Measurements from ENCODE around the gene UBR2. TPM values are rescaled to one million over a fixed set of nuclear protein-coding genes. Genes with fewer than 3 reads are reported as not detected.
"Not testable (repeated sequence)": the region's sequence is repeated elsewhere in the genome, so short reads cannot be mapped to it uniquely, and the experiment has no call there.

The UBR2 gene
- total and polyA plus RNA-seq, 7 donors: 9.4 to 40.2 (median 33.6) TPM

- peaks cover 42% of the 10 kb centered on the region for H3K4me1 ChIP-seq
- DNase-seq (no peak), ATAC-seq (no peak)
- WGBS, 3 donors: 57 to 71% (median 58%) methylated on average over 7 of the region's 7 CpGs
- intact Hi-C loops (cut with DNase I): no loop called here
- no peak overlapping the region for H3K4me3 ChIP-seq
- TF ChIP-seq, protein P1, sequence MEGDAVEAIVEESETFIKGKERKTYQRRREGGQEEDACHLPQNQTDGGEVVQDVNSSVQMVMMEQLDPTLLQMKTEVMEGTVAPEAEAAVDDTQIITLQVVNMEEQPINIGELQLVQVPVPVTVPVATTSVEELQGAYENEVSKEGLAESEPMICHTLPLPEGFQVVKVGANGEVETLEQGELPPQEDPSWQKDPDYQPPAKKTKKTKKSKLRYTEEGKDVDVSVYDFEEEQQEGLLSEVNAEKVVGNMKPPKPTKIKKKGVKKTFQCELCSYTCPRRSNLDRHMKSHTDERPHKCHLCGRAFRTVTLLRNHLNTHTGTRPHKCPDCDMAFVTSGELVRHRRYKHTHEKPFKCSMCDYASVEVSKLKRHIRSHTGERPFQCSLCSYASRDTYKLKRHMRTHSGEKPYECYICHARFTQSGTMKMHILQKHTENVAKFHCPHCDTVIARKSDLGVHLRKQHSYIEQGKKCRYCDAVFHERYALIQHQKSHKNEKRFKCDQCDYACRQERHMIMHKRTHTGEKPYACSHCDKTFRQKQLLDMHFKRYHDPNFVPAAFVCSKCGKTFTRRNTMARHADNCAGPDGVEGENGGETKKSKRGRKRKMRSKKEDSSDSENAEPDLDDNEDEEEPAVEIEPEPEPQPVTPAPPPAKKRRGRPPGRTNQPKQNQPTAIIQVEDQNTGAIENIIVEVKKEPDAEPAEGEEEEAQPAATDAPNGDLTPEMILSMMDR (IDR thresholded peaks at IDR 0.05): no peak
- H3K27me3 ChIP-seq (ENCODE audit: insufficient read depth in 3 of 3, low read length in 2 of 3): no peaks in the 10 kb centered on the region
- H3K9me3 ChIP-seq: no peaks in the 10 kb centered on the region
- peak overlapping the region; percentile 81 for H3K27ac ChIP-seq
- H3K36me3 ChIP-seq (ENCODE audit: insufficient read depth in 1 of 2, low read depth in 1 of 2): peaks cover 0 to 44% of the 10 kb centered on the region in 2 donors
Observed at GRCh38 chr6:42696526-42697267, 132.9 kb downstream of the UBR2 start.

DNA sequence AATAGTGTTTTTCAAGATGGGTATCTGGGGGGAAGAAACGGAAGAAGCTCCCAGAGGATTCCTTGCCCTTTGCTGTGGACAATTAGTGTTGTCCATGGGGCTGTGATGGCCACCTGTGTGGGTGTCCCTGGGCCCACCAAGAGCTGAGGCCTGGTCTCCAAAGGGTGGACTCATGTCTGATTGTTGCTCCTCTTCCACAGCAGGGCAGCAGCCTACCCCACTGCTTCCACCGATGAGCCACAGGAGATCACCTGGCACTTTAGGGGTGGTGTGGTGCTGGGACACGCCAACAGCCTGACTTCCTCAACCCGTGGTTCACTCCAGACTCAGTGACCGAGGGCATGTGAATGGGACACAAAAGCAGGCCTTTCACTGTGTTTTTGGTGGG, 133.4 kb downstream of the UBR2 start:
- Histone ChIP-seq H3K9me3 (no peaks in the 10 kb centered on the region), H3K36me3 (ENCODE audit: insufficient read depth in 1 of 2, low read depth in 1 of 2) (peaks cover 0 to 38% of the 10 kb centered on the region in 2 donors), H3K27ac (peak overlapping the region; percentile 34), H3K4me3 (no peak overlapping the region), H3K27me3 (ENCODE audit: insufficient read depth in 3 of 3, low read length in 2 of 3) (no peaks in the 10 kb centered on the region), H3K4me1 (peaks cover 37% of the 10 kb centered on the region)
- ATAC-seq (no peak), DNase-seq (no peak)
- TF ChIP-seq, protein P1 (IDR thresholded peaks at IDR 0.05): no peak
- intact Hi-C loops (cut with DNase I): no loop called here
- 82 to 93% (median 89%) methylated on average over 5 of the region's 5 CpGs for WGBS, 3 donors

- Histone ChIP-seq H3K27ac (peak overlapping the region; percentile 36), H3K9me3 (no peaks in the 10 kb centered on the region), H3K27me3 (ENCODE audit: insufficient read depth in 3 of 3, low read length in 2 of 3) (no peaks in the 10 kb centered on the region), H3K4me3 (no peak overlapping the region), H3K4me1 (peaks cover 29% of the 10 kb centered on the region), H3K36me3 (ENCODE audit: insufficient read depth in 1 of 2, low read depth in 1 of 2) (peaks cover 0 to 29% of the 10 kb centered on the region in 2 donors)
- no peak for DNase-seq
- ATAC-seq: peak in 2 of 4 donors; percentile 4 to 10
- intact Hi-C loops (cut with DNase I): no loop called here
- TF ChIP-seq, protein P1 (IDR thresholded peaks at IDR 0.05): no peak
- 48 to 68% (median 54%) methylated on average over 13 of the region's 13 CpGs for WGBS, 3 donors
Observed at GRCh38 chr6:42698217-42698616, 134.4 kb downstream of the UBR2 start.

- no peaks in the 10 kb centered on the region for H3K9me3 ChIP-seq
- peak overlapping the region; percentile 32 for H3K27ac ChIP-seq
- H3K4me1 ChIP-seq: peaks cover 7% of the 10 kb centered on the region
- 32 to 90% (median 82%) methylated on average over 2 of the region's 2 CpGs for WGBS, 3 donors
- H3K36me3 ChIP-seq (ENCODE audit: insufficient read depth in 1 of 2, low read depth in 1 of 2): peaks cover 0 to 15% of the 10 kb centered on the region in 2 donors
- TF ChIP-seq, protein P1 (IDR thresholded peaks at IDR 0.05): no peak
- H3K4me3 ChIP-seq: no peak overlapping the region
- intact Hi-C loops (cut with DNase I): no loop called here
- H3K27me3 ChIP-seq (ENCODE audit: insufficient read depth in 3 of 3, low read length in 2 of 3): no peaks in the 10 kb centered on the region
- no peak for ATAC-seq
- no peak for DNase-seq
Observed at GRCh38 chr6:42702200-42702599, 138.4 kb downstream of the UBR2 start.

DNA sequence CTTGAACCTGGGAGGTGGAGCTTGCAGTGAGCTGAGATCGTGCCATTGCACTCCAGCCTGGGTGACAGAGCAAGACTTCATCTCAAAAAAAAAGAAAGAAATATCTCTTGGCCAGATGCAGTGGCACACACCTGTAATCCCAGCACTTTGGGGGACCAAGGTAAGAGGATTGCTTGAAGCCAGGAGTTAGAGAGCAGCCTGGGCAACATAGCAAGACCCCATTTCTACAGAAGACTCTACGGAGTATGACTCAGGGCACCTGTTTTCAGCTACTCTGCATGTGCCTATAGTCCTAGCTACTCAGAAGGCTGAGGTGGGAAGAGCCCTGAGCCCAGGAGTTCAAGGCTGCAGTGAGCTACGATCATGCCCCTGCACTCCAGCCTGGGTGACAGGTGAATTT, 139.0 kb downstream of the UBR2 start:
- intact Hi-C loops (cut with DNase I); H3K36me3 ChIP-seq (ENCODE audit: insufficient read depth in 1 of 2, low read depth in 1 of 2); H3K4me1 ChIP-seq; DNase-seq; ATAC-seq; H3K9me3 ChIP-seq; H3K27me3 ChIP-seq (ENCODE audit: insufficient read depth in 3 of 3, low read length in 2 of 3): not testable (repeated sequence)
- H3K4me3 ChIP-seq: peak overlapping the region; percentile 60
- peak overlapping the region; percentile 80 for H3K27ac ChIP-seq
- WGBS, 3 donors: 91 to 95% (median 94%) methylated on average over 3 of the region's 3 CpGs
